Measurements from ENCODE around the gene BRSK2.

DNA sequence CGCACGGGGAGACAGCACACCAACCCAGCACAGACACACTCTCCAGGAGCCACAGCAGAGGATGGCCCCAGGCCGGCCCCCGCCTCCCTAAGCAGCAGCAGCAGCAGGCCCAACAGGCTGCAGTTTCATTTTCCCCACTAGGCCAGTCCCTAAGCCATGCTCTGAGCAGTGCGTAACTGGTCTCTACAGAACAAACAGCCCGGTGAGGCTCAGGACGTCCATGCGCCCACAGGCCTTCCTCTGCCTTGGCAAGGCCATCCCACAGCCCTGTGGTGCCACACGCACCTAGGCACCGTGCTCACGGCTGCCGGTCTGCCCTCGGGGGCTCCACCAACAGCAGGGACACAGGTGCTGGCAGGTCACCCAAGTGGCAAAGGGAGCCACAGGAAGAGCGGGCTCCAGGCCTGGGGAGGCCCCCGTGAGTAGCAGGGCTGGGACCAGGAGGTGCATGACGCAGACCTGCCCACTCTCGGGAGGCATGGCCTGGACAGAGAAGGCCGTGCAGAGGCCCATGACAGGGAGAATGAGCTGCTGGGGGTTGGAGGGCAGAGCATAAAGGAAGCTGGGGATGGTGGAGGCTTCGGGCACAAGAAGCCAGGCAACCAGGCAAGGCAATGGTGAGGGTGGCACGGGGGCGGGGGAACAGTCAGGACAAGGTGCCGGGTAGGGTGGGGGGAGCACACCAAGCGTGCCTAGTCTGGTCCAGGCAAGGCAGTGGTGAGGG, 98.3 kb downstream of the BRSK2 start:
- TF ChIP-seq, protein P1, sequence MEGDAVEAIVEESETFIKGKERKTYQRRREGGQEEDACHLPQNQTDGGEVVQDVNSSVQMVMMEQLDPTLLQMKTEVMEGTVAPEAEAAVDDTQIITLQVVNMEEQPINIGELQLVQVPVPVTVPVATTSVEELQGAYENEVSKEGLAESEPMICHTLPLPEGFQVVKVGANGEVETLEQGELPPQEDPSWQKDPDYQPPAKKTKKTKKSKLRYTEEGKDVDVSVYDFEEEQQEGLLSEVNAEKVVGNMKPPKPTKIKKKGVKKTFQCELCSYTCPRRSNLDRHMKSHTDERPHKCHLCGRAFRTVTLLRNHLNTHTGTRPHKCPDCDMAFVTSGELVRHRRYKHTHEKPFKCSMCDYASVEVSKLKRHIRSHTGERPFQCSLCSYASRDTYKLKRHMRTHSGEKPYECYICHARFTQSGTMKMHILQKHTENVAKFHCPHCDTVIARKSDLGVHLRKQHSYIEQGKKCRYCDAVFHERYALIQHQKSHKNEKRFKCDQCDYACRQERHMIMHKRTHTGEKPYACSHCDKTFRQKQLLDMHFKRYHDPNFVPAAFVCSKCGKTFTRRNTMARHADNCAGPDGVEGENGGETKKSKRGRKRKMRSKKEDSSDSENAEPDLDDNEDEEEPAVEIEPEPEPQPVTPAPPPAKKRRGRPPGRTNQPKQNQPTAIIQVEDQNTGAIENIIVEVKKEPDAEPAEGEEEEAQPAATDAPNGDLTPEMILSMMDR (IDR thresholded peaks at IDR 0.05) = no peak
- TF ChIP-seq ZFX (IDR thresholded peaks at IDR 0.05; ENCODE audit: borderline replicate concordance) = no peak

Measured in 22Rv1 (cell line).